K562 (cell line): ENCODE data around the gene RPL36AL. TPM values are rescaled to one million over a fixed set of nuclear protein-coding genes. Genes with fewer than 3 reads are reported as not detected.

ENCODE experiments used
- CXXC5 ChIP-seq: fragments of 250-450 bp; sonication (Bioruptor Pico); IDR thresholded peaks from 2 replicates; pipeline ENCODE4 v1.8.0; 2022; ENCODE audit warnings: inconsistent platforms, mild to moderate bottlenecking, moderate library complexity
- ELF2 ChIP-seq: fragments of 250-450 bp; sonication (Bioruptor Pico); IDR thresholded peaks from 2 replicates; pipeline ENCODE4 v1.5.0; 2021; ENCODE audit warnings: mild to moderate bottlenecking
- GATA2 ChIP-seq: sonication (generic); formaldehyde crosslinking; IDR thresholded peaks from 2 replicates; pipeline ENCODE4 v1.4.0; 2020; ENCODE audit warnings: mild to moderate bottlenecking, missing genetic modification reagents
- L3MBTL2 ChIP-seq: fragments of 450-650 bp; IDR thresholded peaks from 2 replicates; pipeline ENCODE4 v1.6.1; 2016; ENCODE audit warnings: mild to moderate bottlenecking, moderate library complexity
- MYBL2 ChIP-seq, 2 experiments: fragments of 450-650 bp in 1 of 2; sonication (generic) in 1 of 2; formaldehyde crosslinking in 1 of 2; IDR thresholded peaks; 2 replicates each; pipeline versions ENCODE4 v1.6.1 to v1.8.1; 2017 to 2022; ENCODE audit warnings: borderline replicate concordance in 1 of 2, inconsistent platforms in 1 of 2, low read depth in 1 of 2, mild to moderate bottlenecking in 1 of 2, missing genetic modification reagents in 1 of 2, moderate library complexity in 1 of 2
- MYC ChIP-seq, 2 experiments: fragments of 250-450 bp in 1 of 2; sonication (Bioruptor Pico) in 1 of 2; IDR thresholded peaks; 2 replicates each; pipeline versions ENCODE4 v1.5.1 to v1.6.1; 2012 to 2021; ENCODE audit warnings: low read depth in 2 of 2, borderline replicate concordance in 1 of 2, improper control_type of control experiment in 1 of 2, low read length in 1 of 2, mild to moderate bottlenecking in 1 of 2, moderate library complexity in 1 of 2
- ZNF140 ChIP-seq: fragments of 250-450 bp; sonication (Bioruptor Pico); IDR thresholded peaks from 2 replicates; pipeline ENCODE4 v1.8.0; 2021; ENCODE audit warnings: moderate library complexity, mild to moderate bottlenecking, inconsistent platforms
- ZNF239 ChIP-seq: fragments of 250-450 bp; sonication (Bioruptor Pico); IDR thresholded peaks from 2 replicates; pipeline ENCODE4 v1.4.0; 2020; ENCODE audit warnings: mild to moderate bottlenecking
- ZNF318 ChIP-seq, 2 experiments: fragments of 450-650 bp; IDR thresholded peaks; 2 replicates each; pipeline ENCODE4 v1.6.1; 2016; ENCODE audit warnings: mild to moderate bottlenecking in 2 of 2, borderline replicate concordance in 1 of 2, low read depth in 1 of 2, moderate library complexity in 1 of 2
- polyA plus RNA-seq, 8 experiments: library from polyadenylated mRNA; depleted of rRNA in 4 of 8; stranded (reverse) in 5 of 8; unstranded in 3 of 8; fragments of >200 nt; fragmentation: Nextera tagmentation in 2 of 8; fragmentation: Illumina TruSeq in 1 of 8; extraction: Ambion mirVana in 2 of 8; extraction: Trizol in 1 of 8; gene quantifications; 2 replicates each; pipeline versions ENCODE4 v1.2.1 to v1.2.3, GENCODE V29; 2011 to 2014; ENCODE audit warnings: inconsistent platforms in 1 of 8, missing spikeins in 1 of 8
- total RNA-seq, 7 experiments: library from RNA; depleted of rRNA in 6 of 7; stranded (reverse); fragments of >200 nt in 6 of 7; fragmentation: Illumina TruSeq in 2 of 7; extraction: Trizol in 2 of 7; gene quantifications; 2 replicates each; pipeline versions ENCODE4 v1.2.1 to v1.2.3, GENCODE V29; 2011 to 2021; ENCODE audit warnings: low replicate concordance in 1 of 7
- TF ChIP-seq, protein P1 (sequence below): IDR thresholded peaks from 2 replicates; pipeline ENCODE4 v1.6.1; 2011; ENCODE audit warnings: borderline replicate concordance, low read depth, mild to moderate bottlenecking, moderate library complexity, low read length; ENCODE audit not compliant: insufficient read depth, poor library complexity, severe bottlenecking

RPL36AL gene
- total and polyA plus RNA-seq, 9 of the 15 experiments (the other 6 are each of a cell fraction or from before 2014, with no cell fraction given): 146 to 674 (median 360) TPM

DNA sequence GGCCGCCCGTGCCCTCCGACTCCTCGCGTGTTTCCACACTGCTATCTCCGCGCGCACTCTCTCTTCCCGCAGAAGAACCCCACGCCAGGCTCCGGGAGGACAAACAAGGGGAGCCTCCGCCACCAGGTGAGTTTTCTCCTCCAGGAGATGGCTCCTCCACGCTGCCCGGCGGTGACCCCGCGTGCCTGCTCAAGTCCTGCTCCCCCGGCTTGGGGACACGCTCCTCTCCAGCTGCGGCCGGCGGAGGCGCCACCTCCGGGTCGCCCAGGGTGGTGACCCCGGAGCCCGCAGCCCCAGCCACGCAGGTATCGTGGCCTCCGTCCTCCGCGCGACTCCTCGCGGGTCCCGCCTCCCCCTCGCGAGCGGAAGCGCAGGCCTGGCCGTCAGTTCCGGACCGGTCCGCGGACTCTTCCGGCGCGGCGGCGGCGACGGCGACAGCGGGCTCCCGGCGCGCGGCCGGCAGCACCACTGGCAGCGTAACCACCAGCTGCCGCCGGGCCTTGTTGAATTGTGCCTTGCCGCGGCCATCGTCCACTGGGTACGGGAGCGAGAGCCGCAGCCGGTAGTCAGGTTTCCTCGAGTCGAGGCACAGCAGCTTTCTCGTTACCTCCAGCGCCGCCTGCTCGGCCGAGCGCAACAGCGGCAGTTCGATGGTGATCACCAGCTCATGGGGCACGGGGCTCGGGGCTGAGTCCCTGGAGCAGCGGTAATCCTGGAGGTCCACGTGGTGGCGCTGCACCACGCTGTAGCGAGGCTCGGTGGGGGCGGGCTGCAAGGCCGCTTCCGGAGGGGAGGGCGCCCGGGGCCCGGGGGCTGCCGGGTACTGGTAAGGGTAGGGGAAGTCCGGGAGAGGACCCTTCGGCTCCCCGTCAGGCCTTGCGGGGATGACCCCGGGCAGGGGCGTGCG lies 13.5 kb upstream of the RPL36AL start (continued):
- TF ChIP-seq ZNF140 (CRISPR knock-in tag): no peak
- TF ChIP-seq, protein P1, sequence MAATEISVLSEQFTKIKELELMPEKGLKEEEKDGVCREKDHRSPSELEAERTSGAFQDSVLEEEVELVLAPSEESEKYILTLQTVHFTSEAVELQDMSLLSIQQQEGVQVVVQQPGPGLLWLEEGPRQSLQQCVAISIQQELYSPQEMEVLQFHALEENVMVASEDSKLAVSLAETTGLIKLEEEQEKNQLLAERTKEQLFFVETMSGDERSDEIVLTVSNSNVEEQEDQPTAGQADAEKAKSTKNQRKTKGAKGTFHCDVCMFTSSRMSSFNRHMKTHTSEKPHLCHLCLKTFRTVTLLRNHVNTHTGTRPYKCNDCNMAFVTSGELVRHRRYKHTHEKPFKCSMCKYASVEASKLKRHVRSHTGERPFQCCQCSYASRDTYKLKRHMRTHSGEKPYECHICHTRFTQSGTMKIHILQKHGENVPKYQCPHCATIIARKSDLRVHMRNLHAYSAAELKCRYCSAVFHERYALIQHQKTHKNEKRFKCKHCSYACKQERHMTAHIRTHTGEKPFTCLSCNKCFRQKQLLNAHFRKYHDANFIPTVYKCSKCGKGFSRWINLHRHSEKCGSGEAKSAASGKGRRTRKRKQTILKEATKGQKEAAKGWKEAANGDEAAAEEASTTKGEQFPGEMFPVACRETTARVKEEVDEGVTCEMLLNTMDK: peak; percentile 83
- peak; percentile 88 for TF ChIP-seq CXXC5 (CRISPR knock-in tag)
- 0 out of 2 replicates have a peak, but pooled peaks have one; percentile 22 for TF ChIP-seq ELF2 (CRISPR knock-in tag)
- TF ChIP-seq MYBL2 (IDR thresholded peaks at IDR 0.05; ENCODE audit: low read depth): no peak
- 0 out of 2 replicates have a peak, but pooled peaks have one; percentile 56 for TF ChIP-seq MYBL2 (CRISPR knock-in tag; IDR thresholded peaks at IDR 0.05; ENCODE audit: borderline replicate concordance)
- no peak for TF ChIP-seq ZNF239
- peak; percentile 67; the same call in 1 of the 2 replicates for TF ChIP-seq L3MBTL2
- TF ChIP-seq ZNF318 (IDR thresholded peaks at IDR 0.05; ENCODE audit: borderline replicate concordance in 1 of 2, low read depth in 1 of 2): no peak
- TF ChIP-seq MYC (IDR thresholded peaks at IDR 0.05; ENCODE audit: low read depth, low read length): peak; percentile 77
- peak; percentile 83 for TF ChIP-seq MYC (CRISPR knock-in tag; IDR thresholded peaks at IDR 0.05; ENCODE audit: borderline replicate concordance, low read depth)
- no peak for TF ChIP-seq GATA2
